OCI-LY3 (cell line): ENCODE results near the gene ABCC9.

Experiments
- H2AFZ ChIP-seq: fragments of 200-600, 300-600 bp; shearing (Covaris generic); 2 replicates; pipeline ENCODE4 v1.6.0; 2014; ENCODE audit warnings: antibody characterized with exemption, low read depth, low read length
- H3K27ac ChIP-seq: fragments of 200-600, 300-600 bp; sonication (generic); 2 replicates; pipeline ENCODE4 v1.5.1; 2014; ENCODE audit warnings: mild to moderate bottlenecking, low read length, moderate library complexity, mixed read lengths
- H3K27me3 ChIP-seq: fragments of 200-600, 300-600 bp; sonication (generic); 2 replicates; pipeline ENCODE4 v1.6.1; 2014; ENCODE audit warnings: low read depth, low read length, mixed read lengths
- H3K36me3 ChIP-seq: fragments of 200-600, 300-600 bp; sonication (generic); replicated peaks from 2 replicates; pipeline ENCODE3; 2014; ENCODE audit warnings: low read depth, low read length, mixed read lengths
- H3K4me1 ChIP-seq: fragments of 300-600, 200-600 bp; sonication (generic); 2 replicates; pipeline ENCODE4 v1.6.1; 2014; ENCODE audit warnings: low read length, mixed read lengths
- H3K4me2 ChIP-seq: fragments of 200-600, 300-600 bp; sonication (generic); 2 replicates; pipeline ENCODE4 v1.6.1; 2014; ENCODE audit warnings: low read length, mixed read lengths
- H3K4me3 ChIP-seq: fragments of 300-600, 200-600 bp; sonication (generic); 2 replicates; pipeline ENCODE4 v1.5.1; 2014; ENCODE audit warnings: antibody characterized with exemption, mild to moderate bottlenecking, low read length, moderate library complexity
- H3K79me2 ChIP-seq: fragments of 300-600, 200-600 bp; shearing (Covaris generic); 2 replicates; pipeline ENCODE4 v1.6.1; 2014; ENCODE audit warnings: mild to moderate bottlenecking, low read length, mixed read lengths
- H3K9ac ChIP-seq: fragments of 300-600, 200-600 bp; shearing (Covaris generic); 2 replicates; pipeline ENCODE4 v1.6.0; 2014; ENCODE audit warnings: mild to moderate bottlenecking, low read length, moderate library complexity
- H3K9me3 ChIP-seq: fragments of 200-600, 300-600 bp; shearing (Covaris generic); 2 replicates; pipeline ENCODE4 v1.6.1; 2014; ENCODE audit warnings: low read length, mixed read lengths; ENCODE audit not compliant: insufficient read depth
- H4K20me1 ChIP-seq: fragments of 200-600, 300-600 bp; sonication (generic); 2 replicates; pipeline ENCODE4 v1.6.1; 2016; ENCODE audit warnings: low read length, mixed read lengths; ENCODE audit not compliant: insufficient read depth
- CTCF ChIP-seq: fragments of 200-600, 300-600 bp; sonication (generic); IDR thresholded peaks from 2 replicates; pipeline ENCODE4 v1.5.1; 2014; ENCODE audit warnings: antibody characterized with exemption, low read length, low read depth
- EZH2phosphoT487 ChIP-seq: fragments of 200-600 bp; shearing (Covaris generic); IDR thresholded peaks from 2 replicates; pipeline ENCODE4 v1.6.1; 2018; ENCODE audit warnings: antibody characterized with exemption, mixed run types, low read depth

Gene ABCC9

GRCh38 chr12:21806255-21806654 lies 135.0 kb downstream of the ABCC9 start:
- no peak overlapping the region for H3K9ac ChIP-seq
- H4K20me1 ChIP-seq = no peaks in the 10 kb centered on the region
- no peak overlapping the region for H3K4me3 ChIP-seq
- H3K27ac ChIP-seq = no peak overlapping the region
- TF ChIP-seq CTCF = no peak
- no peak for TF ChIP-seq EZH2phosphoT487
- no peaks in the 10 kb centered on the region for H3K9me3 ChIP-seq
- no peak overlapping the region for H2AFZ ChIP-seq
- H3K4me1 ChIP-seq = no peaks in the 10 kb centered on the region
- no peaks in the 10 kb centered on the region for H3K36me3 ChIP-seq
- no peaks in the 10 kb centered on the region for H3K27me3 ChIP-seq
- no peaks in the 10 kb centered on the region for H3K79me2 ChIP-seq
- no peak overlapping the region for H3K4me2 ChIP-seq

DNA sequence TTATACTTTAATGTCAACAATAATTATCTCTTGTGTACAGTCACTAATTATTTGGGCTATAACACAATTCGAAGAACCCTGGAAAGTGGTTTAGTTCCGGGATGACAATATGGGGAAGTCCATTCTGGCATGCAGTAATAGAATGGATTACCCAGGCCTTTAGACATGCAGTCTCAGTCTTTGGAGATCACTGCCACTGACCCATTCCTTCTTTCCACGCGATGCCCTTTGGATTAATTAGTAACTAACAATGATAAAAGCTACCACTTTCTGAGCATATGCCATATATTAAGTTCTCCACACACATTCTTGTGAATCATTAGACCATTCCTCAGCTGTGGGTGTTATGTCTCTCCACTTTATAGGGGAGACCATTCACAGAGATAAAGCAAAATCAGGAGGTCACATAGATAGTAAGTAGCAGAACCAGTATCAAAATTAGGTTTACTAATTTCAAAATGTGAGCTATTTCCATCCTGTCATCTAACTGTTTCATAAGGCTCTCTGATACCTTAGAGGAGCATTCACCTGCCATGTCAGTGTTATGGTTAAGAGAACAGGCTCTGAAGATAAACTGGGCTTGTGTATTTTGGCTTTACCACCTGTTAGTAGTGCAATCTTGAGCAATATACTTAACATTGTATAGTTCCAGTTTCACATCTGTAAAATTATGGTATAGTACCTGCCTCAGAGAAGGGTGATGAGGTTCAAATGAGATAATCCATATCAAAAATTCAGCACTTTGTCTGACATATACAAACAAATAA lies 139.5 kb downstream of the ABCC9 start:
- Histone ChIP-seq H3K4me3 (no peak overlapping the region), H3K4me2 (no peak overlapping the region), H3K27me3 (no peaks in the 10 kb centered on the region), H3K9me3 (no peaks in the 10 kb centered on the region), H3K4me1 (no peaks in the 10 kb centered on the region), H3K36me3 (no peaks in the 10 kb centered on the region), H3K27ac (no peak overlapping the region), H2AFZ (no peak overlapping the region), H3K79me2 (no peaks in the 10 kb centered on the region), H4K20me1 (no peaks in the 10 kb centered on the region), H3K9ac (no peak overlapping the region)
- TF ChIP-seq CTCF (no peak), EZH2phosphoT487 (no peak)

DNA sequence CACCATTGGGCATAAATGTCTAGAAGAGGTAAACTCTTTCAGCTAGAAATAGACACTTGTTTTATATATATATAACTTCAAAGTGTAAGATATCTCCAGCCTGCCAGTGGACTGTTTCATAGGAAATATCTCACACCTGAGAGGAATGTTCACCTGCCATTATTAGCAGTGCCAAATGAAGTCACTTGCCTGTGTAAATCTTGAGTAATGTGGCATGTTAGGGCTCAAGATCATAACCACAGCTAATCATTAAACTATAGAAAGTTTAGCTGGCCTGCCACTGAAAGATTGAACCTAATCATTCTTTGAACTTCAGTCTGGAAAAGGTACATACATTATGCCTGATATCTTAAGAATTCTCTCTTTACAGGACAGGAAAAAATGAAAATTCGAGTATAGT lies 141.2 kb downstream of the ABCC9 start:
- no peak overlapping the region for H3K4me2 ChIP-seq
- no peaks in the 10 kb centered on the region for H3K4me1 ChIP-seq
- no peak for TF ChIP-seq CTCF
- H3K4me3 ChIP-seq = no peak overlapping the region
- no peaks in the 10 kb centered on the region for H3K9me3 ChIP-seq
- no peaks in the 10 kb centered on the region for H3K36me3 ChIP-seq
- no peak overlapping the region for H2AFZ ChIP-seq
- no peak overlapping the region for H3K27ac ChIP-seq
- H3K9ac ChIP-seq = no peak overlapping the region
- no peaks in the 10 kb centered on the region for H3K27me3 ChIP-seq
- no peaks in the 10 kb centered on the region for H4K20me1 ChIP-seq
- H3K79me2 ChIP-seq = no peaks in the 10 kb centered on the region

DNA sequence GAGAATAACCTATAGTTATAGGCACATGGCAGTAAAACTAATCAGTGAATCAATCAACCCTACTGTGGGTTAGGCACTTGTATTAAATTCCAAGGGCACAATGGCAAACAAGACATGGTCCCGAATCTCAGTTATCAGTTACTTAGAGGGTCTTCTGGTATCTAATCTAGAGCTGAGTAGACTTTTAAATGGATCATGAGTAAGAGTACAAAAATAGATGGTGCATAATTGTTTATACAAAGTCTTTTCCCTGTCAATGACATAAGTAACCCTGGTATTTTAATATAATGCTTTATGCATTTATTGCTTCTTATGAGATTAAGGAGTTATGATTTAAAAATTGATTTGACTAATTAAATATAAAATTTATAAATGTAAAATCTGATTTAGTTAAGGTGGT lies 143.7 kb downstream of the ABCC9 start:
- Histone ChIP-seq H3K27ac (no peak overlapping the region), H2AFZ (no peak overlapping the region), H3K36me3 (no peaks in the 10 kb centered on the region), H3K4me3 (no peak overlapping the region), H3K27me3 (no peaks in the 10 kb centered on the region), H3K9me3 (no peaks in the 10 kb centered on the region), H4K20me1 (no peaks in the 10 kb centered on the region), H3K79me2 (no peaks in the 10 kb centered on the region), H3K4me1 (no peaks in the 10 kb centered on the region), H3K4me2 (no peak overlapping the region), H3K9ac (no peak overlapping the region)
- no peak for TF ChIP-seq EZH2phosphoT487
